Breast epithelium (tissue), 3 donors: ENCODE measurements around the gene EIF2S1.

Source experiments
- CTCF ChIP-seq, 3 donors: fragments of 450-650 bp; IDR thresholded peaks; one replicate each; pipeline ENCODE4 v1.5.1; 2016 to 2017; ENCODE audit warnings: antibody characterized with exemption in 3 of 3, mild to moderate bottlenecking in 3 of 3, moderate library complexity in 3 of 3
- POLR2A ChIP-seq: fragments of 450-650 bp; IDR thresholded peaks from one replicate; pipeline ENCODE4 v1.6.1; 2016; ENCODE audit warnings: antibody characterized with exemption, mild to moderate bottlenecking, moderate library complexity

- TF ChIP-seq CTCF (IDR thresholded peaks at IDR 0.05) (no peak), POLR2A (no peak)
Measured at GRCh38 chr14:67409461-67409860, 49.3 kb downstream of the EIF2S1 start.
